CD4-positive, alpha-beta T cell treated with Interleukin-4 for 4 hours (primary cell): Measurements from ENCODE around the gene STIMATE.
A peak's percentile ranks its signal among the peaks of the same experiment; 100 is the strongest.

Experiments
- DNase-seq: peaks from one replicate; pipeline ENCODE4 v3.0.0-alpha.2; 2020

STIMATE gene

GRCh38 chr3:52811452-52812011 lies 85.8 kb downstream of the STIMATE start:
- no peak for DNase-seq

- no peak for DNase-seq
Observed at GRCh38 chr3:52810923-52811322, 86.4 kb downstream of the STIMATE start.

- DNase-seq, result no peak
Observed at GRCh38 chr3:52809662-52810377, 87.5 kb downstream of the STIMATE start.

- no peak for DNase-seq
Observed at GRCh38 chr3:52809149-52809548, 88.2 kb downstream of the STIMATE start.

GRCh38 chr3:52805270-52806039 lies 91.9 kb downstream of the STIMATE start:
- DNase-seq, result no peak

GRCh38 chr3:52801839-52802238 lies 95.5 kb downstream of the STIMATE start:
- DNase-seq, result no peak

GRCh38 chr3:52800079-52800478 lies 97.3 kb downstream of the STIMATE start:
- DNase-seq, result no peak

GRCh38 chr3:52798978-52799476 lies 98.3 kb downstream of the STIMATE start:
- peak; percentile 4 for DNase-seq

GRCh38 chr3:52798376-52798977 lies 98.9 kb downstream of the STIMATE start:
- DNase-seq, result no peak

- DNase-seq, result no peak
Observed at GRCh38 chr3:52796411-52796810, 100.9 kb downstream of the STIMATE start.

- no peak for DNase-seq
Observed at GRCh38 chr3:52795298-52795900, 101.9 kb downstream of the STIMATE start.

GRCh38 chr3:52794612-52795099 lies 102.7 kb downstream of the STIMATE start, which contains the start of gene ITIH3:
ITIH3 (plus strand) TSS chr3:52794796; CDS start chr3:52794804, 8 bp downstream.
- DNase-seq, result no peak

GRCh38 chr3:52793702-52794611 lies 103.4 kb downstream of the STIMATE start:
- DNase-seq, result no peak

- no peak for DNase-seq
Observed at GRCh38 chr3:52792961-52793695, 104.2 kb downstream of the STIMATE start.

GRCh38 chr3:52792413-52792812 lies 104.9 kb downstream of the STIMATE start:
- no peak for DNase-seq

- no peak for DNase-seq
Observed at GRCh38 chr3:52791928-52792327, 105.4 kb downstream of the STIMATE start.

- DNase-seq, result no peak
Observed at GRCh38 chr3:52791366-52791765, 106.0 kb downstream of the STIMATE start.

- no peak for DNase-seq
Observed at GRCh38 chr3:52790741-52791140, 106.6 kb downstream of the STIMATE start.

- DNase-seq, result no peak
Observed at GRCh38 chr3:52790337-52790736, 107.0 kb downstream of the STIMATE start.

- no peak for DNase-seq
Observed at GRCh38 chr3:52789746-52790040, 107.7 kb downstream of the STIMATE start.
